ENCODE data around the gene PLEKHM3.
A peak's percentile ranks its signal among the peaks of the same experiment; 100 is the strongest.

Gene PLEKHM3

DNA sequence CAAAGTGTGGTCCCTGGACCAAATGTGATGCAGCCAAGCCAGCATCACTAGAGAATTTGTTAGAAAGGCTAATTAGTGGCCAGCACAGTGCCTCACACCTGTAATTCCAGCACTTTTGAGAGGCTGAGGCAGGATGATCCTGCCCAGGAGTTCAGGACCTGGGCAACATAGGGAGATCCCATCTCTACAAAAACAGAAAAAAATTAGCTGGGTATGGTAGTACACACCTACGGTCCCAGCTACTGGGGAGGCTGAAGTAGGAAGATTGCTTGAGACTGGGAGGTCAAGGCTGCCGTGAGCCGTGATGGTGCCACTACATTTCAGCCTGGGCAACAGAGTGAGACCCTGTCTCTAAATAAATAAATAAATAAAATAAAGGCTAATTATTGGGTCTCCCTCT lies 185.8 kb downstream of the PLEKHM3 start:
- no peaks in the 10 kb centered on the region for H3K9me3 ChIP-seq (ENCODE audit: control insufficient read depth, insufficient read depth, low read depth, low read length)
- POLR2A ChIA-PET = no interaction called here
- TF ChIP-seq ZNF48 (tag by site-specific recombination; IDR thresholded peaks at IDR 0.05) (no peak), ZNF121 (tag by site-specific recombination; IDR thresholded peaks at IDR 0.05) (peak; percentile 72; the same call in 1 of the 2 replicates)

DNA sequence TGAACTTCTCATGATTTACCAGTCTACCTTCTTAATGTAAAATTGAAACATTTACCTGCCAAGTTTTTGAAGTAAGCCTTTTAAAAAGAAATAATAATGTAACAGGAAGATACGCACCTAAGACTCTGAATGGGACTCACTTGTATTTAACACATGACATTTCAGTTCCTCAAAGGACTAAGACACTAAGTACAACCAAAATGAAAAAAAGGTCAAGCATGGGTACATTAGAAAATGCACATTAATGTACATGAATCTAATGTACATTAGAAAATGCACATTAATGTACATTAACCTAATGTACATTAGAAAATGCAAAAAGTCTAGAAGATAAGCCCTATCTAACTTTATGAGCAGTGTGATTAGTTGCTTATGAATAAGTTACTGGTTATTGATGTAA lies 186.3 kb downstream of the PLEKHM3 start:
- ChIA-PET POLR2A (no interaction called here), CTCF (no interaction called here)
- H3K4me1 ChIP-seq (ENCODE audit: control insufficient read depth, insufficient read depth, low read length) = no peaks in the 10 kb centered on the region
- no peak overlapping the region for H3K27ac ChIP-seq (ENCODE audit: extremely low read depth, low read depth, low read length)
- H3K4me3 ChIP-seq (ENCODE audit: low read depth, low read length) = no peak overlapping the region
- no peaks in the 10 kb centered on the region for H3K36me3 ChIP-seq (ENCODE audit: control insufficient read depth in 2 of 2, insufficient read depth in 1 of 2, low read length in 2 of 2)
- TF ChIP-seq ZNF324 (tag by site-specific recombination; IDR thresholded peaks at IDR 0.05) = no peak
- TF ChIP-seq, protein P1, sequence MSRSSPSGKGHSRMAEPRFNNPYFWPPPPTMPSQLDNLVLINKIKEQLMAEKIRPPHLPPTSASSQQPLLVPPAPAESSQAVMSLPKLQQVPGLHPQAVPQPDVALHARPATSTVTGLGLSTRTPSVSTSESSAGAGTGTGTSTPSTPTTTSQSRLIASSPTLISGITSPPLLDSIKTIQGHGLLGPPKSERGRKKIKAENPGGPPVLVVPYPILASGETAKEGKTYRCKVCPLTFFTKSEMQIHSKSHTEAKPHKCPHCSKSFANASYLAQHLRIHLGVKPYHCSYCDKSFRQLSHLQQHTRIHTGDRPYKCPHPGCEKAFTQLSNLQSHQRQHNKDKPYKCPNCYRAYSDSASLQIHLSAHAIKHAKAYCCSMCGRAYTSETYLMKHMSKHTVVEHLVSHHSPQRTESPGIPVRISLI (tag by site-specific recombination; IDR thresholded peaks at IDR 0.05) = no peak
- TF ChIP-seq ZNF391 (tag by site-specific recombination; IDR thresholded peaks at IDR 0.05; ENCODE audit: borderline replicate concordance, low read depth) = no peak
- no peak for TF ChIP-seq ZFP37 (tag by site-specific recombination; IDR thresholded peaks at IDR 0.05)
- no peaks in the 10 kb centered on the region for H3K9me3 ChIP-seq (ENCODE audit: control insufficient read depth, insufficient read depth, low read depth, low read length)

More for the DNA sequence above, 185.8 kb downstream of the PLEKHM3 start:
- Histone ChIP-seq H3K36me3 (ENCODE audit: control insufficient read depth in 2 of 2, insufficient read depth in 1 of 2, low read length in 2 of 2) (no peaks in the 10 kb centered on the region), H3K4me1 (ENCODE audit: control insufficient read depth, insufficient read depth, low read length) (no peaks in the 10 kb centered on the region), H3K4me3 (ENCODE audit: low read depth, low read length) (no peak overlapping the region), H3K27ac (ENCODE audit: extremely low read depth, low read depth, low read length) (no peak overlapping the region)
- CTCF ChIA-PET = no interaction called here

DNA sequence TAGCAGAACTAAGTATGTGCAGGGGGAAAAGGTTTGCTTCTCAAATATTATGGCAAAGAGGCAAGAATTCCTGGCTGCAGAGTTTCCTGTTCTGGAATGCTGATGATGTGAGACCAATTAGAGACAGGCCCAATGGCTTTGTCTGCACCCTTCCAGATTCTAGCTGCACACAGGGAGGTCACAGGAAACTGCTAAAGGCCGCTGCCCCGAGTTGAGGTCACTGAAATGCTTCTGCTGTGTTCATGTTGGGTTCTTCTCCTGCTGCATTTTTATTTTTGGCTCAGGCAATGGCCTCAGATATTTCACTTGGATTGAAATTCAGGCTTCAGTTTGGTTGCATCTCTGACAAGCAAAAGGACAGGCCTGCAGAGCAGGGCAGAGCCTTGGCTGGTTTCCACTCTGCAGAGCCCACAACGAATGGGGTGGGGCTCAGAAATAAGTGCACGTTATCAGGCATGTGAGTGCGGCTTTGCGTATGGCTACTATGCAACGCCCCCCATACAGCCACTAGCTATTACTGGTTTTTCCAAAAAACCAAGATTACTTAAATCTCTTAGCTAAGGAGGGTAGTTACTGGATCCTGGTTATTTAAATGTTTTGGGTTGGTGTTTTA lies 188.7 kb downstream of the PLEKHM3 start:
- TF ChIP-seq ZFP41 (tag by site-specific recombination; IDR thresholded peaks at IDR 0.05; ENCODE audit: borderline replicate concordance) = no peak
- TF ChIP-seq ZNF175 (tag by site-specific recombination; IDR thresholded peaks at IDR 0.05) = no peak
- TF ChIP-seq, protein P2, sequence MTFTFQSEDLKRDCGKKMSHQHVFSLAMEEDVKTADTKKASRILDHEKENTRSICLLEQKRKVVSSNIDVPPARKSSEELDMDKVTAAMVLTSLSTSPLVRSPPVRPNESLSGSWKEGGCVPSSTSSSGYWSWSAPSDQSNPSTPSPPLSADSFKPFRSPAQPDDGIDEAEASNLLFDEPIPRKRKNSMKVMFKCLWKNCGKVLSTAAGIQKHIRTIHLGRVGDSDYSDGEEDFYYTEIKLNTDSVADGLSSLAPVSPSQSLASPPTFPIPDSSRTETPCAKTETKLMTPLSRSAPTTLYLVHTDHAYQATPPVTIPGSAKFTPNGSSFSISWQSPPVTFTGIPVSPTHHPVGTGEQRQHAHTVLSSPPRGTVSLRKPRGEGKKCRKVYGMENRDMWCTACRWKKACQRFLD (tag by site-specific recombination; IDR thresholded peaks at IDR 0.05) = no peak
- TF ChIP-seq ZNF112 (tag by site-specific recombination; IDR thresholded peaks at IDR 0.05) = no peak
- TF ChIP-seq, protein P3, sequence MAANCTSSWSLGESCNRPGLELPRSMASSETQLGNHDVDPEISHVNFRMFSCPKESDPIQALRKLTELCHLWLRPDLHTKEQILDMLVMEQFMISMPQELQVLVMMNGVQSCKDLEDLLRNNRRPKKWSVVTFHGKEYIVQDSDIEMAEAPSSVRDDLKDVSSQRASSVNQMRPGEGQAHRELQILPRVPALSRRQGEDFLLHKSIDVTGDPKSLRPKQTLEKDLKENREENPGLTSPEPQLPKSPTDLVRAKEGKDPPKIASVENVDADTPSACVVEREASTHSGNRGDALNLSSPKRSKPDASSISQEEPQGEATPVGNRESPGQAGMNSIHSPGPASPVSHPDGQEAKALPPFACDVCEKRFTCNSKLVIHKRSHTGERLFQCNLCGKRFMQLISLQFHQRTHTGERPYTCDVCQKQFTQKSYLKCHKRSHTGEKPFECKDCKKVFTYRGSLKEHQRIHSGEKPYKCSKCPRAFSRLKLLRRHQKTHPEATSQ (tag by site-specific recombination; IDR thresholded peaks at IDR 0.05) = no peak
- TF ChIP-seq MEIS1 (CRISPR knock-in tag; IDR thresholded peaks at IDR 0.05; ENCODE audit: borderline replicate concordance) = no peak
- TF ChIP-seq TRIM28 (IDR thresholded peaks at IDR 0.05; ENCODE audit: borderline replicate concordance, low read length) = no peak
- no peak for TF ChIP-seq ZNF404 (tag by site-specific recombination; IDR thresholded peaks at IDR 0.05)
- POLR2A ChIA-PET = no interaction called here
- H3K4me1 ChIP-seq (ENCODE audit: control insufficient read depth, insufficient read depth, low read length) = no peaks in the 10 kb centered on the region
- no peak overlapping the region for H3K27ac ChIP-seq (ENCODE audit: extremely low read depth, low read depth, low read length)
- no peaks in the 10 kb centered on the region for H3K9me3 ChIP-seq (ENCODE audit: control insufficient read depth, insufficient read depth, low read depth, low read length)
- no peak overlapping the region for H3K4me3 ChIP-seq (ENCODE audit: low read depth, low read length)
- no peaks in the 10 kb centered on the region for H3K36me3 ChIP-seq (ENCODE audit: control insufficient read depth in 2 of 2, insufficient read depth in 1 of 2, low read length in 2 of 2)
- CTCF ChIA-PET = interaction anchor here (0.6 kb wide), 1 partner anchor 44 kb away, joined by 3 read pairs; no protein-coding TSS in a partner anchor

DNA sequence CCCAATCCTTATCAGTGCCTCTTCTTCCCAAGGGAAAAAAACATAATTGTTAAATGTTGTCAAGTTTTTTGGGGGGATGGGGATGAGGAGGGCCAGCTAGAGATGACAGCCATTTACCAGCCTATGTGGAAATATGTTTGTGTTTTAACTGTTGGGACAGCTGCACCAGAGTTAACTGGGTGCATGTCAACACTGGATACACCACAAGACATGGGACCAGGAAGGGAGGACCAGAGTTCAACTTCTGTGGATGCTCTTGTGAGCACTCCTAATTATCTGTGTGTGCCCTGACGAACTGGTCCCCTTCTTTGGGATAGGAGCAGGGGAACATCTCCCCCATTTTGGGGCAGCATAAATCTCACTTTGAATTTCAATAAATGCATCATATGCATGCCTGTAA lies 189.5 kb downstream of the PLEKHM3 start:
- Histone ChIP-seq H3K9me3 (ENCODE audit: control insufficient read depth, insufficient read depth, low read depth, low read length) (no peaks in the 10 kb centered on the region), H3K27ac (ENCODE audit: extremely low read depth, low read depth, low read length) (no peak overlapping the region), H3K36me3 (ENCODE audit: control insufficient read depth in 2 of 2, insufficient read depth in 1 of 2, low read length in 2 of 2) (no peaks in the 10 kb centered on the region), H3K4me1 (ENCODE audit: control insufficient read depth, insufficient read depth, low read length) (no peaks in the 10 kb centered on the region), H3K4me3 (ENCODE audit: low read depth, low read length) (no peak overlapping the region)
- CTCF ChIA-PET = interaction anchor here (0.6 to 1.3 kb wide), 3 partner anchors 11 to 204 kb away, joined by 3 to 4 read pairs (median 3); no protein-coding TSS in a partner anchor
- POLR2A ChIA-PET = interaction anchor here (1.3 kb wide), 1 partner anchor 12 kb away, joined by 4 read pairs; no protein-coding TSS in a partner anchor
- TF ChIP-seq ZNF629 (tag by site-specific recombination; IDR thresholded peaks at IDR 0.05) (no peak), ZFP37 (tag by site-specific recombination; IDR thresholded peaks at IDR 0.05) (no peak), ZNF16 (tag by site-specific recombination; IDR thresholded peaks at IDR 0.05; ENCODE audit: low read depth) (no peak), ZNF768 (tag by site-specific recombination; IDR thresholded peaks at IDR 0.05) (no peak), ZNF660 (tag by site-specific recombination; IDR thresholded peaks at IDR 0.05) (no peak)
- TF ChIP-seq, protein P4, sequence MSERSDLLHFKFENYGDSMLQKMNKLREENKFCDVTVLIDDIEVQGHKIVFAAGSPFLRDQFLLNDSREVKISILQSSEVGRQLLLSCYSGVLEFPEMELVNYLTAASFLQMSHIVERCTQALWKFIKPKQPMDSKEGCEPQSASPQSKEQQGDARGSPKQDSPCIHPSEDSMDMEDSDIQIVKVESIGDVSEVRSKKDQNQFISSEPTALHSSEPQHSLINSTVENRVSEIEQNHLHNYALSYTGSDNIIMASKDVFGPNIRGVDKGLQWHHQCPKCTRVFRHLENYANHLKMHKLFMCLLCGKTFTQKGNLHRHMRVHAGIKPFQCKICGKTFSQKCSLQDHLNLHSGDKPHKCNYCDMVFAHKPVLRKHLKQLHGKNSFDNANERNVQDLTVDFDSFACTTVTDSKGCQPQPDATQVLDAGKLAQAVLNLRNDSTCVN (tag by site-specific recombination; optimal IDR thresholded peaks at IDR 0.05) = no peak
- TF ChIP-seq, protein P5, sequence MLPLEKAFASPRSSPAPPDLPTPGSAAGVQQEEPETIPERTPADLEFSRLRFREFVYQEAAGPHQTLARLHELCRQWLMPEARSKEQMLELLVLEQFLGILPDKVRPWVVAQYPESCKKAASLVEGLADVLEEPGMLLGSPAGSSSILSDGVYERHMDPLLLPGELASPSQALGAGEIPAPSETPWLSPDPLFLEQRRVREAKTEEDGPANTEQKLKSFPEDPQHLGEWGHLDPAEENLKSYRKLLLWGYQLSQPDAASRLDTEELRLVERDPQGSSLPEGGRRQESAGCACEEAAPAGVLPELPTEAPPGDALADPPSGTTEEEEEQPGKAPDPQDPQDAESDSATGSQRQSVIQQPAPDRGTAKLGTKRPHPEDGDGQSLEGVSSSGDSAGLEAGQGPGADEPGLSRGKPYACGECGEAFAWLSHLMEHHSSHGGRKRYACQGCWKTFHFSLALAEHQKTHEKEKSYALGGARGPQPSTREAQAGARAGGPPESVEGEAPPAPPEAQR (tag by site-specific recombination; IDR thresholded peaks at IDR 0.05) = no peak
